HepG2 (cell line): ENCODE measurements around the gene PDSS2. TPM values are rescaled to one million over a fixed set of nuclear protein-coding genes. Genes with fewer than 3 reads are reported as not detected.
A peak's percentile ranks its signal among the peaks of the same experiment; 100 is the strongest.
"Not testable (repeated sequence)": the region's sequence is repeated elsewhere in the genome, so short reads cannot be mapped to it uniquely, and the experiment has no call there.

Source experiments
- ATAC-seq: fragments of 200-7000 bp; cut with Tn5 transposase; 3 replicates; pipeline ENCODE4 v1.9.1; 2020; ENCODE audit warnings: mild to moderate bottlenecking, moderate library complexity
- BruUV-seq: library from RNA; stranded (reverse); fragments of 400-500 nt; replicated peaks from 2 replicates; lab custom pipeline; 2021; lab: Mats Ljungman, UMichigan
- CTCF ChIA-PET: fragments of 300-600 bp; formaldehyde crosslinking; extraction: SDS; loops from one replicate; lab custom pipeline; 2021; ENCODE audit warnings: low total read pairs, inconsistent platforms, low intra/inter-chr PET ratio; lab: Yijun Ruan, JAX
- POLR2A ChIA-PET: fragments of 350-600 bp; sonication (Branson Sonifier 250); formaldehyde crosslinking; loops from one replicate; lab custom pipeline; 2020; ENCODE audit warnings: antibody characterized with exemption, inconsistent platforms; lab: Yijun Ruan, JAX
- DNase-seq: peaks from one replicate; pipeline ENCODE4 v3.0.0-alpha.2; 2015; ENCODE audit warnings: low spot score
- FAIRE-seq: peaks from 3 replicates; lab custom pipeline; 2011; peaks lifted over from hg19 to GRCh38; lab: Jason Lieb, UNC
- H2AFZ ChIP-seq: one replicate; pipeline ENCODE4 v1.6.1; 2011; ENCODE audit warnings: low read length, inconsistent platforms
- H3K27ac ChIP-seq: fragments of 300-600 bp; 3 replicates; pipeline ENCODE4 v1.8.0; 2011; ENCODE audit warnings: mixed run types, mild to moderate bottlenecking, mixed read lengths, low read length, inconsistent platforms; ENCODE audit not compliant: insufficient read depth; ENCODE audit errors: extremely low read length
- H3K27me3 ChIP-seq, 2 experiments: fragments of 200-600 bp in 1 of 2; 2 replicates in 1 of 2; 3 replicates in 1 of 2; pipeline versions ENCODE4 v1.6.0 to v1.8.0; 2011; ENCODE audit warnings: low read length in 2 of 2, mild to moderate bottlenecking in 2 of 2, moderate library complexity in 2 of 2, inconsistent platforms in 1 of 2; ENCODE audit not compliant: insufficient read depth in 2 of 2, control insufficient read depth in 1 of 2
- H3K36me3 ChIP-seq, 2 experiments: fragments of 200-600 bp in 1 of 2; replicated peaks in 1 of 2; 2 replicates in 1 of 2; 3 replicates in 1 of 2; pipeline versions ENCODE4 v1.5.1 to v1.8.0; 2011; ENCODE audit warnings: low read length in 2 of 2, inconsistent platforms in 1 of 2; ENCODE audit not compliant: insufficient read depth in 2 of 2, control insufficient read depth in 1 of 2
- H3K4me1 ChIP-seq: 2 replicates; pipeline ENCODE4 v1.5.1; 2012; ENCODE audit warnings: low read length, inconsistent platforms; ENCODE audit not compliant: insufficient read depth
- H3K4me2 ChIP-seq: 2 replicates; pipeline ENCODE4 v1.6.0; 2011; ENCODE audit warnings: low read depth, low read length, inconsistent platforms
- H3K4me3 ChIP-seq, 3 experiments: fragments of 200-600 bp in 1 of 3; sonication (generic), shearing (Covaris generic) in 1 of 3; replicated peaks in 1 of 3; 2 replicates each; pipeline ENCODE4 v1.5.1; 2011 to 2016; ENCODE audit warnings: low read length in 3 of 3, inconsistent platforms in 2 of 3, low read depth in 2 of 3, mild to moderate bottlenecking in 2 of 3, control low read depth in 1 of 3, mixed read lengths in 1 of 3; ENCODE audit not compliant: insufficient read depth in 1 of 3
- H3K79me2 ChIP-seq: one replicate; pipeline ENCODE4 v1.6.1; 2011; ENCODE audit warnings: low read length, inconsistent platforms; ENCODE audit not compliant: insufficient read depth
- H3K9ac ChIP-seq: 2 replicates; pipeline ENCODE4 v1.6.0; 2011; ENCODE audit warnings: mild to moderate bottlenecking, low read depth, low read length, inconsistent platforms; ENCODE audit not compliant: insufficient read depth
- H3K9me3 ChIP-seq: 2 replicates; pipeline ENCODE4 v1.5.1; 2012; ENCODE audit warnings: mild to moderate bottlenecking, low read length
- H4K20me1 ChIP-seq: 2 replicates; pipeline ENCODE4 v1.6.0; 2011; ENCODE audit warnings: inconsistent platforms, mild to moderate bottlenecking, low read length, moderate library complexity; ENCODE audit not compliant: insufficient read depth
- CEBPG ChIP-seq: IDR thresholded peaks from 2 replicates; pipeline ENCODE4 v1.6.1; 2016
- CTCF ChIP-seq: sonication (generic); formaldehyde crosslinking; IDR thresholded peaks from 2 replicates; pipeline ENCODE4 v1.5.0; 2020; ENCODE audit warnings: mild to moderate bottlenecking, missing genetic modification reagents, moderate library complexity
- WGBS: methylation state at CpG from one replicate; pipeline ENCODE4 v1.1.6; 2017; ENCODE audit warnings: low lambda C conversion rate; 5-methylcytosine and 5-hydroxymethylcytosine counted together
- in situ Hi-C: cut with HindIII; loops from 2 replicates; pipeline ENCODE4 v1.10.0; 2017; ENCODE audit warnings: low pct_unique_long_range_greater_than_20kb; ENCODE audit not compliant: extremely low pct_ligation_motif_present
- intact Hi-C: fragments of 100-400 bp; cut with micrococcal nuclease; formaldehyde crosslinking; loops from one replicate; pipeline ENCODE4 v1.10.0; 2022; ENCODE audit not compliant: unreplicated experiment
- polyA plus RNA-seq, 8 experiments: library from polyadenylated mRNA; depleted of rRNA in 3 of 8; stranded (reverse) in 7 of 8; unstranded in 1 of 8; fragments of >200 nt; fragmentation: Illumina TruSeq in 4 of 8; extraction: Trizol in 4 of 8; gene quantifications; 2 replicates each; pipeline versions ENCODE4 v1.2.1 to v1.2.3, GENCODE V29; 2011 to 2016; ENCODE audit warnings: low read depth in 4 of 8, missing spikeins in 1 of 8, mixed read lengths in 1 of 8; ENCODE audit not compliant: insufficient read depth in 1 of 8
- total RNA-seq, 5 experiments: library from RNA; depleted of rRNA; stranded (reverse); fragments of >200 nt; fragmentation: Illumina TruSeq; extraction: Trizol; gene quantifications; 2 replicates each; pipeline ENCODE4 v1.2.3, GENCODE V29; 2016; ENCODE audit warnings: low read depth in 1 of 5

Gene PDSS2
- total and polyA plus RNA-seq, 2 of the 13 experiments (the other 11 are each of a cell fraction or from before 2014, with no cell fraction given): 16.2 to 17.0 TPM

GRCh38 chr6:107475826-107476225, 16.5 kb upstream of the PDSS2 start:
- H3K4me3 ChIP-seq, DNase-seq, BruUV-seq, H3K9me3 ChIP-seq, intact Hi-C loops, in situ Hi-C loops, H3K27ac ChIP-seq, H3K9ac ChIP-seq, H2AFZ ChIP-seq, H3K4me2 ChIP-seq, POLR2A ChIA-PET, CTCF ChIA-PET, H3K27me3 ChIP-seq, H3K36me3 ChIP-seq, H4K20me1 ChIP-seq, FAIRE-seq, H3K79me2 ChIP-seq: not testable (repeated sequence)
- WGBS: 2% methylated on average over 3 of the region's 3 CpGs
- ATAC-seq: 0 out of 3 replicates have a peak, but pooled peaks have one; percentile 30
- TF ChIP-seq CTCF (CRISPR knock-in tag) (0 out of 2 replicates have a peak, but pooled peaks have one; percentile 5), CEBPG (CRISPR knock-in tag) (0 out of 2 replicates have a peak, but pooled peaks have one; percentile 11)
- H3K4me1 ChIP-seq: peaks cover 11% of the 10 kb centered on the region; the same call in 1 of the 2 replicates

GRCh38 chr6:107475360-107475759, 16.0 kb upstream of the PDSS2 start:
- in situ Hi-C loops, POLR2A ChIA-PET, CTCF ChIA-PET, H3K79me2 ChIP-seq, BruUV-seq, intact Hi-C loops, H3K27me3 ChIP-seq, ATAC-seq, FAIRE-seq, H3K9ac ChIP-seq, H4K20me1 ChIP-seq, DNase-seq, H3K4me2 ChIP-seq, H3K36me3 ChIP-seq, H3K9me3 ChIP-seq, H3K27ac ChIP-seq, H2AFZ ChIP-seq, H3K4me3 ChIP-seq: not testable (repeated sequence)
- peaks cover 11% of the 10 kb centered on the region; the same call in 1 of the 2 replicates for H3K4me1 ChIP-seq
- 54% methylated on average over 3 of the region's 3 CpGs for WGBS
